Cardiac fibroblast (primary cell): ENCODE results near the gene LRRC71.

Experiments
- DNase-seq, 2 donors: peaks; one replicate each; pipeline versions ENCODE4 v3.0.0 to v3.0.0-alpha.2; 2010; ENCODE audit warnings: low read depth in 2 of 2
- H3K4me3 ChIP-seq, 2 donors: replicated peaks in 1 of 2; 1 replicate in 1 of 2; 2 replicates in 1 of 2; pipeline ENCODE4 v1.5.1; 2011; ENCODE audit warnings: low read depth in 2 of 2, low read length in 2 of 2, mild to moderate bottlenecking in 2 of 2, moderate library complexity in 1 of 2
- TF ChIP-seq, protein P1 (sequence below): IDR thresholded peaks from one replicate; pipeline ENCODE4 v1.5.1; 2011; ENCODE audit warnings: low read depth, mild to moderate bottlenecking, low read length, inconsistent platforms

Gene LRRC71

DNA sequence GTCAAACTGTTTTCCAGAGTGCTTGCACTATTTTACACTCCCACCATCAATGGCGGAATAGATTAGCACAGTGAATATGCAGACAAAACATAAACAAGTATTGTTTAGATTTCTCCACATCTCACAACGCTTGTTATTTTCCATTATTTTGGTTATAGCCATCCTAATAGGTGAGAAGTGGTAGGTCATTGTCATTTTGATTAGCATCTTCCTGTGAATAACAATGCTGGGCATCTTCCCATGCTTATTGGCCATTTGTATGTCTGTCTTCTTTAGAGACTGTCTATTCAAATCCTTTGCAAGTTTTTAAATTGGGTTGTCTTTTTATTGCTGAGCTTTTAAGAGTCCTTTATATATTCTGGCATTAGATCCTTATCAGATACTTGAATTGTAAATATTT is 54.7 kb downstream of the LRRC71 start:
- DNase-seq, result no peak
- no peak overlapping the region for H3K4me3 ChIP-seq
- TF ChIP-seq, protein P1, sequence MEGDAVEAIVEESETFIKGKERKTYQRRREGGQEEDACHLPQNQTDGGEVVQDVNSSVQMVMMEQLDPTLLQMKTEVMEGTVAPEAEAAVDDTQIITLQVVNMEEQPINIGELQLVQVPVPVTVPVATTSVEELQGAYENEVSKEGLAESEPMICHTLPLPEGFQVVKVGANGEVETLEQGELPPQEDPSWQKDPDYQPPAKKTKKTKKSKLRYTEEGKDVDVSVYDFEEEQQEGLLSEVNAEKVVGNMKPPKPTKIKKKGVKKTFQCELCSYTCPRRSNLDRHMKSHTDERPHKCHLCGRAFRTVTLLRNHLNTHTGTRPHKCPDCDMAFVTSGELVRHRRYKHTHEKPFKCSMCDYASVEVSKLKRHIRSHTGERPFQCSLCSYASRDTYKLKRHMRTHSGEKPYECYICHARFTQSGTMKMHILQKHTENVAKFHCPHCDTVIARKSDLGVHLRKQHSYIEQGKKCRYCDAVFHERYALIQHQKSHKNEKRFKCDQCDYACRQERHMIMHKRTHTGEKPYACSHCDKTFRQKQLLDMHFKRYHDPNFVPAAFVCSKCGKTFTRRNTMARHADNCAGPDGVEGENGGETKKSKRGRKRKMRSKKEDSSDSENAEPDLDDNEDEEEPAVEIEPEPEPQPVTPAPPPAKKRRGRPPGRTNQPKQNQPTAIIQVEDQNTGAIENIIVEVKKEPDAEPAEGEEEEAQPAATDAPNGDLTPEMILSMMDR, result no peak

DNA sequence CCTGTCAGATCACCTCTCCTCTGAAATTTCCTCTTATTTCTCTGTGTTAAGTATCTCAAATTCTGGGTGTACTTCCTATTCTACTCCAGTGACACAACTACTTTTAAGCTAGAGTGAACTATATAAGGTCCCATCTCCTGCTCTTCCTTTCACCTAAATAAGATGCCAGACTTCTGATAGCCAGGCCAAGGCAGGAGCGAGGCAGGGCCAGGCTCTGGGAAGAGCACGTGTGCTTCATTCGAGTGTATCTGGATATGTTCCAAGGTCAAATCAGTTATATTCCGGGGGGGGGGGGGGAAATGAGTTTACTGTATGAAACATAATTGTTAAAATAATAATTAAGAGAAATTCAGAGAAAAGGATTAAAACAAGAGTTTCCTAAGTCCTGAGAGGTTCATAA is 60.1 kb downstream of the LRRC71 start:
- no peak for DNase-seq
- TF ChIP-seq, protein P1, result no peak
- H3K4me3 ChIP-seq, result no peak overlapping the region
